Testis (tissue), 2 donors: ENCODE data around the gene CFAP97D2.

Source experiments
- CTCF ChIP-seq, 3 experiments: fragments of 450-650 bp in 2 of 3; fragments of 200-600 bp in 1 of 3; sonication (generic) in 1 of 3; IDR thresholded peaks; one replicate each; pipeline ENCODE4 v1.5.1; 2016 to 2019; ENCODE audit warnings: antibody characterized with exemption in 3 of 3, mild to moderate bottlenecking in 2 of 3, moderate library complexity in 1 of 3
- POLR2A ChIP-seq: fragments of 450-650 bp; IDR thresholded peaks from one replicate; pipeline ENCODE4 v1.6.1; 2017; ENCODE audit warnings: antibody characterized with exemption, mild to moderate bottlenecking, moderate library complexity

GRCh38 chr13:114162533-114162922, 16.5 kb upstream of the CFAP97D2 start:
- TF ChIP-seq POLR2A (no peak), CTCF (IDR thresholded peaks at IDR 0.05) (no peak)
